ENCODE data around the gene PPP1R26. TPM values are rescaled to one million over a fixed set of nuclear protein-coding genes. Genes with fewer than 3 reads are reported as not detected.

The PPP1R26 gene
- total and polyA plus RNA-seq, 2 of the 13 experiments (the other 11 are each of a cell fraction or from before 2014, with no cell fraction given): 8.6 to 11.6 TPM

GRCh38 chr9:135490980-135491464, 11.4 kb downstream of the PPP1R26 start (continued):
- TF ChIP-seq SMAD1 (CRISPR knock-in tag; IDR thresholded peaks at IDR 0.05; ENCODE audit: borderline replicate concordance, low read depth) (no peak), HMG20A (CRISPR knock-in tag; IDR thresholded peaks at IDR 0.05; ENCODE audit: borderline replicate concordance) (no peak), TCF12 (IDR thresholded peaks at IDR 0.05) (no peak), TCF12 (CRISPR knock-in tag; IDR thresholded peaks at IDR 0.05) (no peak), FOXO4 (CRISPR knock-in tag; conservative IDR thresholded peaks at IDR 0.05) (0 out of 2 replicates have a peak, but pooled peaks have one; percentile 8), CCAR2 (optimal IDR thresholded peaks at IDR 0.05; ENCODE audit: low read depth, low read length) (no peak), NFATC3 (CRISPR knock-in tag; IDR thresholded peaks at IDR 0.05) (no peak), HNF4G (IDR thresholded peaks at IDR 0.05; ENCODE audit: borderline replicate concordance, low read depth, low read length) (peak; percentile 74), HNF4G (CRISPR knock-in tag; IDR thresholded peaks at IDR 0.05; ENCODE audit: borderline replicate concordance, low read depth) (no peak; the same call in 1 of the 2 replicates), ZNF777 (CRISPR knock-in tag; IDR thresholded peaks at IDR 0.05) (no peak), ZNF788 (CRISPR knock-in tag; IDR thresholded peaks at IDR 0.05; ENCODE audit: borderline replicate concordance) (no peak), RFXANK (CRISPR knock-in tag; IDR thresholded peaks at IDR 0.05) (no peak), PAXIP1 (CRISPR knock-in tag; conservative IDR thresholded peaks at IDR 0.05) (peak; percentile 93), HDAC6 (IDR thresholded peaks at IDR 0.05; ENCODE audit: low read depth, low read length) (no peak), HNF4A (CRISPR knock-in tag; IDR thresholded peaks at IDR 0.05) (peak; percentile 91), SMARCE1 (IDR thresholded peaks at IDR 0.05; ENCODE audit: borderline replicate concordance) (no peak), HNRNPL (IDR thresholded peaks at IDR 0.05; ENCODE audit: low read depth, low read length) (0 out of 2 replicates have a peak, but pooled peaks have one; percentile 72), PHF20 (CRISPR knock-in tag; IDR thresholded peaks at IDR 0.05) (no peak), CBX2 (IDR thresholded peaks at IDR 0.05; ENCODE audit: low read depth, low read length) (no peak), CBX2 (CRISPR knock-in tag; IDR thresholded peaks at IDR 0.05; ENCODE audit: low read depth) (no peak), DNMT1 (CRISPR knock-in tag; IDR thresholded peaks at IDR 0.05) (no peak), ATF7 (IDR thresholded peaks at IDR 0.05) (no peak), ATF7 (CRISPR knock-in tag; IDR thresholded peaks at IDR 0.05) (no peak), KDM6A (CRISPR knock-in tag; IDR thresholded peaks at IDR 0.05; ENCODE audit: low read depth) (peak; percentile 61; the same call in 1 of the 2 replicates), NCOA1 (CRISPR knock-in tag; IDR thresholded peaks at IDR 0.05) (no peak), ZNF605 (CRISPR knock-in tag; IDR thresholded peaks at IDR 0.05) (no peak), ZNF704 (CRISPR knock-in tag; IDR thresholded peaks at IDR 0.05; ENCODE audit: borderline replicate concordance) (no peak)

All from HepG2 (cell line).